CD14-positive monocyte (primary cell): ENCODE measurements around the gene SPOP. TPM values are rescaled to one million over a fixed set of nuclear protein-coding genes. Genes with fewer than 3 reads are reported as not detected.

Experiments
- DNase-seq, 3 donors: peaks; one replicate each; pipeline ENCODE4 v3.0.0-alpha.2; 2011 to 2022
- H2AFZ ChIP-seq: 2 replicates; pipeline ENCODE4 v1.6.0; 2012; ENCODE audit warnings: mild to moderate bottlenecking, low read depth, low read length, inconsistent platforms; ENCODE audit not compliant: insufficient read depth, poor library complexity, severe bottlenecking
- H3K27ac ChIP-seq, 2 donors: 1 replicate in 1 of 2; 2 replicates in 1 of 2; pipeline ENCODE4 v1.5.1; 2012 to 2013; ENCODE audit warnings: low read length in 2 of 2, control low read depth in 1 of 2, inconsistent platforms in 1 of 2, low read depth in 1 of 2, mild to moderate bottlenecking in 1 of 2
- H3K27me3 ChIP-seq, 2 donors: one replicate each; pipeline versions ENCODE4 v1.6.0 to v1.6.1; 2011 to 2013; ENCODE audit warnings: low read length in 2 of 2; ENCODE audit not compliant: control insufficient read depth in 2 of 2, insufficient read depth in 2 of 2
- H3K36me3 ChIP-seq, 2 donors: replicated peaks in 1 of 2; 1 replicate in 1 of 2; 2 replicates in 1 of 2; pipeline versions ENCODE4 v1.5.1 to v1.6.1; 2012 to 2013; ENCODE audit warnings: low read length in 2 of 2, control low read depth in 1 of 2, inconsistent platforms in 1 of 2, mild to moderate bottlenecking in 1 of 2; ENCODE audit not compliant: insufficient read depth in 2 of 2, control insufficient read depth in 1 of 2
- H3K4me1 ChIP-seq, 2 donors: 1 replicate in 1 of 2; 2 replicates in 1 of 2; pipeline versions ENCODE4 v1.5.1 to v1.6.1; 2012 to 2013; ENCODE audit warnings: low read length in 2 of 2, control low read depth in 1 of 2, inconsistent platforms in 1 of 2, mild to moderate bottlenecking in 1 of 2, moderate library complexity in 1 of 2; ENCODE audit not compliant: insufficient read depth in 2 of 2, control insufficient read depth in 1 of 2
- H3K4me2 ChIP-seq: replicated peaks from 2 replicates; pipeline ENCODE3; 2012; ENCODE audit warnings: low read length, moderate library complexity, mild to moderate bottlenecking; ENCODE audit not compliant: poor library complexity, severe bottlenecking; ENCODE audit errors: extremely low read depth
- H3K4me3 ChIP-seq, 3 experiments: fragments of 200-600 bp in 1 of 3; sonication (generic) in 1 of 3; replicated peaks in 1 of 3; 1 replicate in 2 of 3; 2 replicates in 1 of 3; pipeline ENCODE4 v1.5.1; 2011 to 2013; ENCODE audit warnings: low read length in 3 of 3, mild to moderate bottlenecking in 3 of 3, control low read depth in 2 of 3, low read depth in 2 of 3, inconsistent platforms in 1 of 3, moderate library complexity in 1 of 3
- H3K79me2 ChIP-seq: 2 replicates; pipeline ENCODE4 v1.6.0; 2012; ENCODE audit warnings: mild to moderate bottlenecking, control low read depth, inconsistent platforms, low read length, moderate library complexity; ENCODE audit not compliant: insufficient read depth
- H3K9ac ChIP-seq: 2 replicates; pipeline ENCODE4 v1.6.0; 2017; ENCODE audit warnings: low read length, mild to moderate bottlenecking; ENCODE audit not compliant: insufficient read depth, poor library complexity, severe bottlenecking
- H3K9me3 ChIP-seq, 2 donors: replicated peaks in 1 of 2; 1 replicate in 1 of 2; 2 replicates in 1 of 2; pipeline versions ENCODE4 v1.5.1 to v1.6.1; 2012 to 2013; ENCODE audit warnings: low read length in 2 of 2, control low read depth in 1 of 2; ENCODE audit not compliant: control insufficient read depth in 1 of 2, insufficient read depth in 1 of 2
- H4K20me1 ChIP-seq: 2 replicates; pipeline ENCODE4 v1.6.0; 2012; ENCODE audit warnings: mild to moderate bottlenecking, low read length, control low read depth, moderate library complexity; ENCODE audit not compliant: insufficient read depth
- H3K27ac Mint-ChIP-seq, 7 donors: one replicate each; pipeline ENCODE4 v1.8.0; 2020; ENCODE audit warnings: mild to moderate bottlenecking in 7 of 7, mixed read lengths in 7 of 7, moderate library complexity in 6 of 7, inconsistent platforms in 2 of 7
- H3K27me3 Mint-ChIP-seq, 3 donors: one replicate each; pipeline ENCODE4 v1.8.0; 2021 to 2022; ENCODE audit warnings: low read depth in 3 of 3, mild to moderate bottlenecking in 3 of 3, mixed read lengths in 3 of 3, moderate library complexity in 3 of 3, inconsistent platforms in 1 of 3
- H3K36me3 Mint-ChIP-seq, 2 donors: one replicate each; pipeline ENCODE4 v1.8.0; 2020; ENCODE audit warnings: mixed read lengths in 2 of 2, inconsistent platforms in 1 of 2, mild to moderate bottlenecking in 1 of 2
- H3K4me1 Mint-ChIP-seq: one replicate; pipeline ENCODE4 v1.8.0; 2020; ENCODE audit warnings: mild to moderate bottlenecking, mixed read lengths
- H3K4me3 Mint-ChIP-seq, 2 donors: one replicate each; pipeline ENCODE4 v1.8.0; 2020; ENCODE audit warnings: mild to moderate bottlenecking in 2 of 2, mixed read lengths in 2 of 2, moderate library complexity in 1 of 2
- H3K9me3 Mint-ChIP-seq, 7 donors: one replicate each; pipeline ENCODE4 v1.8.0; 2020 to 2022; ENCODE audit warnings: mixed read lengths in 7 of 7, mild to moderate bottlenecking in 6 of 7, moderate library complexity in 6 of 7, inconsistent platforms in 2 of 7
- WGBS: methylation state at CpG from one replicate; pipeline ENCODE4 v1.1.5; 2013; ENCODE audit warnings: missing lambda C conversion rate; ENCODE audit not compliant: insufficient coverage; 5-methylcytosine and 5-hydroxymethylcytosine counted together
- intact Hi-C, 2 donors: fragments of 100-400 bp; cut with micrococcal nuclease; formaldehyde crosslinking; loops; one replicate each; pipeline versions ENCODE4 v1.15.0 to v1.15.1; 2023
- polyA plus RNA-seq, 3 donors: library from polyadenylated mRNA; depleted of rRNA in 1 of 3; unstranded in 2 of 3; stranded (reverse) in 1 of 3; fragments of 300-500 nt in 2 of 3; fragments of >200 nt in 1 of 3; fragmentation: Illumina TruSeq in 2 of 3; gene quantifications; 1 replicate in 2 of 3; 2 replicates in 1 of 3; pipeline ENCODE4 v1.2.3, GENCODE V29; 2012 to 2021
- TF ChIP-seq, protein P1 (sequence below): fragments of 200-600 bp; IDR thresholded peaks from one replicate; pipeline ENCODE4 v1.8.0; 2022; ENCODE audit warnings: antibody characterized with exemption, mild to moderate bottlenecking

SPOP gene
- polyA plus RNA-seq, 3 donors: 41.3 to 65.5 (median 63.2) TPM

- peak overlapping the region in 2 of 7 donors; percentile 28 to 68 for H3K27ac Mint-ChIP-seq
- H3K4me1 Mint-ChIP-seq: peaks cover 23% of the 10 kb centered on the region
- peaks cover 19 to 20% of the 10 kb centered on the region in 2 donors for H3K4me1 ChIP-seq
- H3K79me2 ChIP-seq: no peaks in the 10 kb centered on the region
- H3K4me2 ChIP-seq: no peak overlapping the region
- H3K4me3 Mint-ChIP-seq: peak overlapping the region in 1 of 2 donors; percentile 54
- intact Hi-C loops: loop anchor here (1.0 to 10.0 kb wide), 3 partner anchors 80 to 127 kb away; no protein-coding TSS in a partner anchor
- H2AFZ ChIP-seq: no peak overlapping the region
- H3K27ac ChIP-seq: no peak overlapping the region
- peaks cover 1 to 7% (median 5%) of the 10 kb centered on the region in 3 donors for H3K27me3 Mint-ChIP-seq
- no peak overlapping the region for H3K9ac ChIP-seq
- 40% methylated on average over 14 of the region's 16 CpGs for WGBS
- no peaks in the 10 kb centered on the region for H3K9me3 ChIP-seq
- TF ChIP-seq, protein P1, sequence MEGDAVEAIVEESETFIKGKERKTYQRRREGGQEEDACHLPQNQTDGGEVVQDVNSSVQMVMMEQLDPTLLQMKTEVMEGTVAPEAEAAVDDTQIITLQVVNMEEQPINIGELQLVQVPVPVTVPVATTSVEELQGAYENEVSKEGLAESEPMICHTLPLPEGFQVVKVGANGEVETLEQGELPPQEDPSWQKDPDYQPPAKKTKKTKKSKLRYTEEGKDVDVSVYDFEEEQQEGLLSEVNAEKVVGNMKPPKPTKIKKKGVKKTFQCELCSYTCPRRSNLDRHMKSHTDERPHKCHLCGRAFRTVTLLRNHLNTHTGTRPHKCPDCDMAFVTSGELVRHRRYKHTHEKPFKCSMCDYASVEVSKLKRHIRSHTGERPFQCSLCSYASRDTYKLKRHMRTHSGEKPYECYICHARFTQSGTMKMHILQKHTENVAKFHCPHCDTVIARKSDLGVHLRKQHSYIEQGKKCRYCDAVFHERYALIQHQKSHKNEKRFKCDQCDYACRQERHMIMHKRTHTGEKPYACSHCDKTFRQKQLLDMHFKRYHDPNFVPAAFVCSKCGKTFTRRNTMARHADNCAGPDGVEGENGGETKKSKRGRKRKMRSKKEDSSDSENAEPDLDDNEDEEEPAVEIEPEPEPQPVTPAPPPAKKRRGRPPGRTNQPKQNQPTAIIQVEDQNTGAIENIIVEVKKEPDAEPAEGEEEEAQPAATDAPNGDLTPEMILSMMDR: peak; percentile 98
- peaks cover 1 to 10% of the 10 kb centered on the region in 2 donors for H3K36me3 ChIP-seq
- H4K20me1 ChIP-seq: no peaks in the 10 kb centered on the region
- H3K36me3 Mint-ChIP-seq: peaks cover 9 to 10% of the 10 kb centered on the region in 2 donors
- no peak overlapping the region for H3K4me3 ChIP-seq
- peak; percentile 42 to 68 (median 55) for DNase-seq
- H3K27me3 ChIP-seq: no peaks in the 10 kb centered on the region
- no peaks in the 10 kb centered on the region for H3K9me3 Mint-ChIP-seq
These were observed 17.2 kb upstream of the SPOP start for GRCh38 chr17:49694847-49695697.

GRCh38 chr17:49692751-49693150 is 14.9 kb upstream of the SPOP start:
- Histone ChIP-seq H4K20me1 (no peaks in the 10 kb centered on the region), H3K9me3 (no peaks in the 10 kb centered on the region), H3K4me3 (no peak overlapping the region), H2AFZ (no peak overlapping the region), H3K36me3 (no peaks in the 10 kb centered on the region), H3K4me2 (no peak overlapping the region), H3K79me2 (no peaks in the 10 kb centered on the region), H3K27me3 (no peaks in the 10 kb centered on the region), H3K9ac (no peak overlapping the region), H3K27ac (no peak overlapping the region), H3K4me1 (peaks cover 42 to 43% of the 10 kb centered on the region in 2 donors)
- peaks cover 43% of the 10 kb centered on the region for H3K4me1 Mint-ChIP-seq
- no peak for DNase-seq
- TF ChIP-seq, protein P1: no peak
- H3K4me3 Mint-ChIP-seq: no peak overlapping the region
- no peaks in the 10 kb centered on the region for H3K9me3 Mint-ChIP-seq
- H3K27ac Mint-ChIP-seq: no peak overlapping the region
- H3K27me3 Mint-ChIP-seq: peaks cover 1 to 8% (median 6%) of the 10 kb centered on the region in 3 donors
- H3K36me3 Mint-ChIP-seq: no peaks in the 10 kb centered on the region
- intact Hi-C loops: loop anchor here in 1 of 2 donors (10.0 kb wide), 1 partner anchor 78 kb away; no protein-coding TSS in a partner anchor
- WGBS: no CpG with 5 or more reads among the region's 4 CpGs
